ENCODE data around the gene CASKIN1. TPM values are rescaled to one million over a fixed set of nuclear protein-coding genes. Genes with fewer than 3 reads are reported as not detected.
"Not testable (repeated sequence)": the region's sequence is repeated elsewhere in the genome, so short reads cannot be mapped to it uniquely, and the experiment has no call there.

Gene CASKIN1
- total and polyA plus RNA-seq, 12 donors: 0.06 to 5.2 (median 1.3) TPM; not detected in 3

DNA sequence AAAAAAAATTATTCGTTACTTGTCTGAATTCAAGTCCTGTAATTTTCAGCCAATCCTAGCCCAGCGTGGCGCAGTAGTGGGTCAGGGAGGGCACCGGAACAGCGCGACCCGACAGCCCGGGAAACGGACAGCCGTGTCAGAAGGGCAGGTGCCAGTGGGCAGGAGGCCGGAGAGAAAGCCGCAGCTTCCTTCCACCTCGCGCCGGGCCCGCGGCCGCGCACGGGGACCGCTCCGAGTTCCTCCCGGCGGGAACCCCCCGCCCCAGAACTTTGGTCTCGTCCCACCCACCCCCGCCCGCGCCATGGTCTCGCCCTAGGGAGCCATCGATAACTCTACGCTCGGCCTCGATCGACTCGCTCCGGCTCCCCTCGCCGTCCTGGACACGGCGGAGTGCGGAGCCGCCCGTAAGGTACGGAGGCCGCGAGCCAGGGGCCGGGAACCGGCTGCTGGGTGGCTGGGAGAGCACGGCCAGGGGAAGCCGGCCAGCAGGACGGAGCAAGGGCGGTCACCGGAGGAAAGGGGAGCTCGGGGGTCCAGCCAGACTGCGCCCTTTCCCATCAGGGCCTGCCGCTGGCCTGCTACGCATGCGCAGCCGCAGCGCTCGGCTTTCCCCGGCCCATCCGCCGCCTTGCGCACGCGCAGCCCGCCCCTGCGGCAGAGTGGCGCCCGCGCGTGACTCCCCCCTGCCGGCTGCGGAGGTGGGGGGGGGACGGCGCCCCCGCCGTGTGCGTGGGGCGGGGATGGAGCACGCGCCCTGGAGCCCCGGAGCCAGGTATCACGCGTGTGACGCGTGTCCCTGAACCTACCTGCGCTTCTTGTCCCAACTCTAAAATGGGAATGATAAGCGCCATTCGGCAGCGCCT lies 8.9 kb upstream of the CASKIN1 start, which contains the start of gene MLST8:
TSS of gene MLST8 (plus strand) at position 351 of the 863 bp plus-strand sequence. CDS start 632 bp downstream, outside the sequence.
- Histone ChIP-seq H3K27ac (peak within 1 kb of the TSS; percentile 89 to 99 (median 98)), H3K36me3 (replicated peaks in 1 of 2) (peaks cover 0 to 35% of the 10 kb centered on the region in 2 donors), H3K27me3 (no peaks in the 10 kb centered on the region), H3K4me3 (peak within 1 kb of the TSS in 3 of 4 donors; percentile 29 to 85 (median 76)), H3K9me3 (replicated peaks in 1 of 3) (no peaks in the 10 kb centered on the region), H3K4me1 (replicated peaks in 1 of 2) (peaks cover 5 to 17% of the 10 kb centered on the region in 2 donors)
- WGBS, 4 donors: 0 to 1% (median 0%) methylated on average over 12 to 93 of the region's 93 CpGs
- TF ChIP-seq POLR2A (IDR thresholded peaks at IDR 0.05): peak; percentile 83 to 89
- TF ChIP-seq, protein P1, sequence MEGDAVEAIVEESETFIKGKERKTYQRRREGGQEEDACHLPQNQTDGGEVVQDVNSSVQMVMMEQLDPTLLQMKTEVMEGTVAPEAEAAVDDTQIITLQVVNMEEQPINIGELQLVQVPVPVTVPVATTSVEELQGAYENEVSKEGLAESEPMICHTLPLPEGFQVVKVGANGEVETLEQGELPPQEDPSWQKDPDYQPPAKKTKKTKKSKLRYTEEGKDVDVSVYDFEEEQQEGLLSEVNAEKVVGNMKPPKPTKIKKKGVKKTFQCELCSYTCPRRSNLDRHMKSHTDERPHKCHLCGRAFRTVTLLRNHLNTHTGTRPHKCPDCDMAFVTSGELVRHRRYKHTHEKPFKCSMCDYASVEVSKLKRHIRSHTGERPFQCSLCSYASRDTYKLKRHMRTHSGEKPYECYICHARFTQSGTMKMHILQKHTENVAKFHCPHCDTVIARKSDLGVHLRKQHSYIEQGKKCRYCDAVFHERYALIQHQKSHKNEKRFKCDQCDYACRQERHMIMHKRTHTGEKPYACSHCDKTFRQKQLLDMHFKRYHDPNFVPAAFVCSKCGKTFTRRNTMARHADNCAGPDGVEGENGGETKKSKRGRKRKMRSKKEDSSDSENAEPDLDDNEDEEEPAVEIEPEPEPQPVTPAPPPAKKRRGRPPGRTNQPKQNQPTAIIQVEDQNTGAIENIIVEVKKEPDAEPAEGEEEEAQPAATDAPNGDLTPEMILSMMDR (IDR thresholded peaks at IDR 0.05): peak in 3 of 6 experiments; percentile 4 to 13 (median 13)
- intact Hi-C loops (cut with DNase I): no loop called here
- DNase-seq: peak; percentile 84 to 91 (median 88)

DNA sequence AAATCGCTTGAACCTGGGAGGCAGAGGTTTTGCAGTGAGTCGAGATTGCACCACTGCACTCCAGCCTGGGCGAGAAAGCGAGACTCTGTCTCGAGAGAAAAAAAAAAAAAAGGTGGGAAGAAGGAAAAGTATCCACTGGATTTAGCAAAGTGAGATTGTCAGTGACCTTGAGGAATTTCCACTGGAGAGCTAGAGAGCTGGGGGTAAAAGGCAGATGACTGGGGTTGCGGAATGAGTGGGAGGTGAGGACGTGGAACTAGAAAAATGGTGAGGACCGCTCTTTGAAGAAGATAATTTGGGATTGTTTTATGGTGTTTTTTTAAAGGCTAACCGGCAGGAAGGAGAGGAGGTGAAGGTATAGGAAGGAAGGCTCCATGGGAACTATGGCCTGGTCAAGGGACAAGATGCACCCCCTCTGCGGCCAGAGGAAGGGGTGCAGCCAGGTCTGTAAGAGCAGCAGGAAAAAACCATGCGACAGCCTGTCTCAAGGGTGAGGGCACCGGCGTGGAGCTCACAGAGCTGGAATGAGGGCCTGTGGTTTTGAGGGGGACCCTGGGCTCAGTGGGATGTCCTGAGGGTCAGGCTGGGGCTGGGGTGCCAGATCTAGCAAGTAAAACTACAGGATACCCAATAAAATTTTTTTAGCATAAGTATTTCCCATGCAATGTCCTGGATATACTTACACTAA lies 8.2 kb upstream of the CASKIN1 start:
- peak overlapping the region in 4 of 5 donors; percentile 91 to 99 (median 98) for H3K27ac ChIP-seq
- peaks cover 5 to 17% of the 10 kb centered on the region in 2 donors for H3K4me1 ChIP-seq (replicated peaks in 1 of 2)
- no peaks in the 10 kb centered on the region for H3K9me3 ChIP-seq (replicated peaks in 1 of 3)
- intact Hi-C loops (cut with DNase I): no loop called here
- H3K4me3 ChIP-seq: peak overlapping the region in 2 of 4 donors; percentile 76 to 85
- H3K36me3 ChIP-seq (replicated peaks in 1 of 2): peaks cover 0 to 28% of the 10 kb centered on the region in 2 donors
- no peaks in the 10 kb centered on the region for H3K27me3 ChIP-seq
- DNase-seq: no peak
- 78 to 84% (median 82%) methylated on average over 10 to 13 of the region's 13 CpGs for WGBS, 4 donors
- TF ChIP-seq, protein P1 (IDR thresholded peaks at IDR 0.05): no peak
- TF ChIP-seq POLR2A (IDR thresholded peaks at IDR 0.05): no peak

DNA sequence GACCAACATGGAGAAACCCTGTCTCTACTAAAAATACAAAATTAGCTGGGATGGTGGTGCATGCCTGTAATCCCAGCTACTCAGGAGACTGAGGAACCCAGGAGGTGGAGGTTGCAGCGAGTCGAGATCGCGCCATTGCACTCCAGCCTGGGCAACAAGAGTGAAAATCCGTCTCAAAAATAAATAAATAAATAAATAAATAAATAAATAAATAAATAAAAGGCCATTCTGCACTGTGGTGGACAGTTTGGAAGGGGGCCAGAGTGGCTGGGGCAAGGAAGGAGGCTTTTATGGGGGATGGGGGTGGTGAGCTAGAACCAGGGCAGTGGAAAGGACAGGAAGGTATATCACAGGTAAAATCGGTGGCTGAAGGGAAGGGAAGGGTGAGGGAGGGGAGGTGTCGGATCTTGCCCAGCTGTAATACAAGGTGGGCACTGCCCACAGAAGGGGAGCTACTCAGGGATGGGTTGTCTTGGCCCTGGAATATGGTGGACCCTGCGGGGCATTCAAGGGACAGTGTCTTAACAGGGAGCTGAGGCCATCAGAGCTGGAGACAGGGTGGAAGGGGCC lies 6.8 kb upstream of the CASKIN1 start:
- intact Hi-C loops (cut with DNase I): not testable (repeated sequence)
- 94 to 96% (median 95%) methylated on average over 8 of the region's 8 CpGs for WGBS, 4 donors

DNA sequence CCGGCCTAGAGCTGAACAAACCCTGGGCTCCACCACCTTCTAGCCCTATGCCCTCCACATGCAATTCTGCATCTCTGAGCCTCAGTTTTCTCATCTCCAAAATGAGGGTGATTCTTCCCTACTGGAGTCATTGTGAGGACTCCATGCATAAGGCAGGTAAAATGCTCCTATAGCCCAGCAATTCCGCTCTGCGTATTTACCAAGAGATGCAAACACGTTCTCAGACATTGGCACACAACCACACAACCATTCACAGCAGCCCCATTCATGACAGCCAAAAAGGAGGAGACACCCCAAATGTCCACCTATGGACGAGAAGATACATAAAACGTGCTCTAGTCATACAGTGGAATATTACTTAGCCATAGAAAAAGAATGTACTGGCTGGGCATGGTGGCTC lies 3.9 kb upstream of the CASKIN1 start:
- H3K36me3 ChIP-seq (replicated peaks in 1 of 2): no peaks in the 10 kb centered on the region
- H3K9me3 ChIP-seq (replicated peaks in 1 of 3): no peaks in the 10 kb centered on the region
- H3K4me3 ChIP-seq: no peak overlapping the region
- peaks cover 5 to 11% of the 10 kb centered on the region in 2 donors for H3K4me1 ChIP-seq (replicated peaks in 1 of 2)
- H3K27me3 ChIP-seq: peaks cover 7% of the 10 kb centered on the region
- intact Hi-C loops (cut with DNase I): no loop called here
- TF ChIP-seq POLR2A (IDR thresholded peaks at IDR 0.05): no peak
- TF ChIP-seq, protein P1 (IDR thresholded peaks at IDR 0.05): no peak
- H3K27ac ChIP-seq: no peak overlapping the region
- DNase-seq: no peak
- WGBS, 4 donors: 86 to 92% (median 90%) methylated on average over 6 of the region's 6 CpGs

More for the DNA sequence above, 6.8 kb upstream of the CASKIN1 start:
- H3K4me1 ChIP-seq (replicated peaks in 1 of 2): peaks cover 5 to 17% of the 10 kb centered on the region in 2 donors
- DNase-seq; H3K9me3 ChIP-seq (replicated peaks in 1 of 3); H3K27ac ChIP-seq; H3K4me3 ChIP-seq; H3K27me3 ChIP-seq: not testable (repeated sequence)
- H3K36me3 ChIP-seq (replicated peaks in 1 of 2): peaks cover 0 to 15% of the 10 kb centered on the region in 2 donors
